GM21619 (cell line): Measurements from ENCODE around the gene PKMYT1.
"Not testable (repeated sequence)": the region's sequence is repeated elsewhere in the genome, so short reads cannot be mapped to it uniquely, and the experiment has no call there.

ENCODE experiments used
- ATAC-seq: cut with Tn5 transposase; IDR thresholded peaks from one replicate; pipeline ENCODE4 v1.9.1; 2021; ENCODE audit not compliant: unreplicated experiment

The PKMYT1 gene

GRCh38 chr16:2936436-2937011 lies 43.7 kb downstream of the PKMYT1 start:
- no peak for ATAC-seq

- no peak for ATAC-seq
Measured at GRCh38 chr16:2934450-2934849, 45.8 kb downstream of the PKMYT1 start.

- no peak for ATAC-seq
Measured at GRCh38 chr16:2933701-2934100, 46.5 kb downstream of the PKMYT1 start.

- no peak for ATAC-seq
Measured at GRCh38 chr16:2933136-2933535, 47.1 kb downstream of the PKMYT1 start.

- not testable (repeated sequence) for ATAC-seq
Measured at GRCh38 chr16:2931231-2931914, 48.9 kb downstream of the PKMYT1 start.

- ATAC-seq: no peak
Measured at GRCh38 chr16:2930236-2930635, 50.0 kb downstream of the PKMYT1 start.

GRCh38 chr16:2929693-2930092 lies 50.6 kb downstream of the PKMYT1 start:
- no peak for ATAC-seq

- no peak for ATAC-seq
Measured at GRCh38 chr16:2928796-2929195, 51.5 kb downstream of the PKMYT1 start.

GRCh38 chr16:2928151-2928550 lies 52.1 kb downstream of the PKMYT1 start:
- ATAC-seq: not testable (repeated sequence)

GRCh38 chr16:2927010-2927646 lies 53.1 kb downstream of the PKMYT1 start:
- no peak for ATAC-seq

- ATAC-seq: no peak
Measured at GRCh38 chr16:2926650-2926999, 53.6 kb downstream of the PKMYT1 start.

- no peak for ATAC-seq
Measured at GRCh38 chr16:2925951-2926649, 54.1 kb downstream of the PKMYT1 start.

GRCh38 chr16:2924901-2925755 lies 55.1 kb downstream of the PKMYT1 start:
- ATAC-seq: no peak

- ATAC-seq: no peak
Measured at GRCh38 chr16:2923481-2923880, 56.8 kb downstream of the PKMYT1 start.
